Tibial nerve (tissue), 3 donors: ENCODE results near the gene CCDC159.

Experiments
- CTCF ChIP-seq, 5 experiments: fragments of 200-600 bp in 3 of 5; fragments of 450-650 bp in 2 of 5; sonication (generic) in 3 of 5; IDR thresholded peaks; one replicate each; pipeline ENCODE4 v1.5.1; 2016 to 2019; ENCODE audit warnings: antibody characterized with exemption in 5 of 5, mild to moderate bottlenecking in 3 of 5, moderate library complexity in 2 of 5
- POLR2A ChIP-seq, 2 donors: fragments of 450-650 bp; IDR thresholded peaks; one replicate each; pipeline ENCODE4 v1.6.1; 2017; ENCODE audit warnings: antibody characterized with exemption in 2 of 2, mild to moderate bottlenecking in 2 of 2, moderate library complexity in 2 of 2

- TF ChIP-seq CTCF (IDR thresholded peaks at IDR 0.05), result no peak
- TF ChIP-seq POLR2A (IDR thresholded peaks at IDR 0.05), result no peak
Measured at GRCh38 chr19:11321191-11322126, 24.9 kb upstream of the CCDC159 start.
